Smooth muscle cell (in vitro differentiated cells): Measurements from ENCODE around the gene ANAPC7. TPM values are rescaled to one million over a fixed set of nuclear protein-coding genes. Genes with fewer than 3 reads are reported as not detected.
"Not testable (repeated sequence)": the region's sequence is repeated elsewhere in the genome, so short reads cannot be mapped to it uniquely, and the experiment has no call there.

ENCODE experiments used
- DNase-seq: peaks from one replicate; lab custom pipeline; 2025; ENCODE audit not compliant: unreplicated experiment; lab: John Stamatoyannopoulos, UW
- H2AFZ ChIP-seq: fragments of 200-600 bp; sonication (generic); 2 replicates; pipeline ENCODE4 v1.6.0; 2016; ENCODE audit warnings: antibody characterized with exemption, low read depth, mild to moderate bottlenecking
- H3F3A ChIP-seq: fragments of 200-600 bp; sonication (generic); 2 replicates; pipeline ENCODE4 v1.6.0; 2017; ENCODE audit warnings: antibody characterized with exemption, low read depth
- H3K27ac ChIP-seq: fragments of 200-600 bp; sonication (generic); 2 replicates; pipeline ENCODE4 v1.5.1; 2016; ENCODE audit warnings: low read depth, mild to moderate bottlenecking
- H3K27me3 ChIP-seq: fragments of 200-600 bp; sonication (generic); 2 replicates; pipeline ENCODE4 v1.6.1; 2016; ENCODE audit warnings: low read depth, mild to moderate bottlenecking
- H3K36me3 ChIP-seq: fragments of 200-600 bp; sonication (generic); 2 replicates; pipeline ENCODE4 v1.5.1; 2016; ENCODE audit warnings: low read depth
- H3K4me1 ChIP-seq: fragments of 200-600 bp; sonication (generic); 2 replicates; pipeline ENCODE4 v1.5.1; 2016; ENCODE audit warnings: low read depth
- H3K4me2 ChIP-seq: fragments of 200-600 bp; sonication (generic); 2 replicates; pipeline ENCODE4 v1.6.0; 2016; ENCODE audit warnings: mild to moderate bottlenecking
- H3K4me3 ChIP-seq: fragments of 200-600 bp; sonication (generic); 2 replicates; pipeline ENCODE4 v1.5.1; 2016; ENCODE audit warnings: mild to moderate bottlenecking
- H3K79me2 ChIP-seq: fragments of 200-600 bp; sonication (generic); 2 replicates; pipeline ENCODE4 v1.6.0; 2016; ENCODE audit warnings: low read depth, mild to moderate bottlenecking
- H3K9ac ChIP-seq: fragments of 200-600 bp; sonication (generic); 2 replicates; pipeline ENCODE4 v1.6.0; 2016; ENCODE audit warnings: low read depth
- H3K9me3 ChIP-seq: fragments of 200-600 bp; sonication (generic); replicated peaks from 2 replicates; pipeline ENCODE4 v1.5.1; 2016; ENCODE audit warnings: low read depth
- H4K20me1 ChIP-seq: fragments of 200-600 bp; sonication (generic); 2 replicates; pipeline ENCODE4 v1.6.0; 2016; ENCODE audit warnings: low read depth
- WGBS: methylation state at CpG from one replicate; pipeline ENCODE4 v1.1.7; 2016; ENCODE audit warnings: low lambda C conversion rate; 5-methylcytosine and 5-hydroxymethylcytosine counted together
- polyA plus RNA-seq: library from polyadenylated mRNA; unstranded; fragments of >200 nt; fragmentation: Nextera tagmentation; extraction: Ambion mirVana; gene quantifications from 2 replicates; pipeline ENCODE4 v1.2.1, GENCODE V29; 2016
- total RNA-seq: library from RNA; depleted of rRNA; stranded (reverse); fragments of >200 nt; gene quantifications from 2 replicates; pipeline ENCODE4 v1.2.3, GENCODE V29; 2014
- TF ChIP-seq, protein P1 (sequence below): fragments of 200-600 bp; sonication (generic); IDR thresholded peaks from 2 replicates; pipeline ENCODE4 v1.5.1; 2017; ENCODE audit warnings: borderline replicate concordance, mild to moderate bottlenecking, antibody characterized with exemption; ENCODE audit not compliant: insufficient read depth, poor library complexity, severe bottlenecking

The ANAPC7 gene
- total and polyA plus RNA-seq, 2 experiments from 2014 or later, result 22.1 to 36.8 TPM

DNA sequence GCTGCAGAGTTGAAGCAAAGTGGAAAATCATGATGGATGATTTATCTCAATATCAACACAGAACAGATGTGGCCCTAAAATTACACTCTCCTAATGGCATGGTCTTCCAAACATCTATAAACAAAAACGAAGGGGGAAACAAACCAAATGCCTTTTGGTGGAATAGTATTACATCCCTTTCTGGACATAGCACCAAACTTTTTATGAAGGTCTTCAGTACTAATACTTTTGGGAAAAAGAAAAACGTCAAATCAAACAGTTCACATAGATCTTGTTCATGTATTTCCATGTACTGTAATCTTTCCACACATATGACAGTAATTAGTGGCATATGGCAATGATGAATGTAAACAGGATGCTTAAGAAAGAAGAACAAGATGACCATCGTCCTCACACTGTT is 22.9 kb upstream of the ANAPC7 start:
- Histone ChIP-seq H3K4me2 (no peak overlapping the region), H2AFZ (no peak overlapping the region)

DNA sequence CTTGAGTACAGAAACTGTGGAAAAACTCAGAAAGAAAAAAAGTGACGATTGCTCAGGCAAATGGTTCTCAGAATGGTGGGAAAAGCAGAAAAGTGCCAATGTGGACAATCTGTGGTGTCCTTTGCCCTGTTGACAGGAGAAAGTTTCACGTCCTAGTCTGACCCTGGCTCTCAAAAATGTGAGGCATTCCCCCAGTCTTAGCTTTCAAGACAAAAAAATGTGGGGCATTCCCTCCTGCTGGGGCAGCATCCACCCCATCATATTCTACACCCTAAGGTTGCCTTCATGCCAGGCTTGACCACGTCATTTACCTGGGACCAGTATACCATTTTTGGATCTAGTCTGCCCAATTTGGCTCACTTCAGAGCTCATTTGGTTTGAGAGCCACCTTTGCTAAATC is 20.7 kb upstream of the ANAPC7 start:
- Histone ChIP-seq H3K9me3 (no peaks in the 10 kb centered on the region), H3K27me3 (no peaks in the 10 kb centered on the region), H3K4me1 (no peaks in the 10 kb centered on the region), H3F3A (no peaks in the 10 kb centered on the region), H3K4me3 (no peak overlapping the region), H3K27ac (no peak overlapping the region), H3K79me2 (no peaks in the 10 kb centered on the region), H2AFZ (no peak overlapping the region), H3K36me3 (no peaks in the 10 kb centered on the region), H3K4me2 (no peak overlapping the region), H4K20me1 (no peaks in the 10 kb centered on the region), H3K9ac (no peak overlapping the region)
- TF ChIP-seq, protein P1, sequence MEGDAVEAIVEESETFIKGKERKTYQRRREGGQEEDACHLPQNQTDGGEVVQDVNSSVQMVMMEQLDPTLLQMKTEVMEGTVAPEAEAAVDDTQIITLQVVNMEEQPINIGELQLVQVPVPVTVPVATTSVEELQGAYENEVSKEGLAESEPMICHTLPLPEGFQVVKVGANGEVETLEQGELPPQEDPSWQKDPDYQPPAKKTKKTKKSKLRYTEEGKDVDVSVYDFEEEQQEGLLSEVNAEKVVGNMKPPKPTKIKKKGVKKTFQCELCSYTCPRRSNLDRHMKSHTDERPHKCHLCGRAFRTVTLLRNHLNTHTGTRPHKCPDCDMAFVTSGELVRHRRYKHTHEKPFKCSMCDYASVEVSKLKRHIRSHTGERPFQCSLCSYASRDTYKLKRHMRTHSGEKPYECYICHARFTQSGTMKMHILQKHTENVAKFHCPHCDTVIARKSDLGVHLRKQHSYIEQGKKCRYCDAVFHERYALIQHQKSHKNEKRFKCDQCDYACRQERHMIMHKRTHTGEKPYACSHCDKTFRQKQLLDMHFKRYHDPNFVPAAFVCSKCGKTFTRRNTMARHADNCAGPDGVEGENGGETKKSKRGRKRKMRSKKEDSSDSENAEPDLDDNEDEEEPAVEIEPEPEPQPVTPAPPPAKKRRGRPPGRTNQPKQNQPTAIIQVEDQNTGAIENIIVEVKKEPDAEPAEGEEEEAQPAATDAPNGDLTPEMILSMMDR, result no peak
- no peak for DNase-seq
- 78% methylated on average over 3 of the region's 3 CpGs for WGBS

More for the DNA sequence above, 22.9 kb upstream of the ANAPC7 start:
- Histone ChIP-seq H3K9ac (no peak overlapping the region), H3K4me3 (no peak overlapping the region), H3K36me3 (no peaks in the 10 kb centered on the region), H3K9me3 (no peaks in the 10 kb centered on the region), H3K27me3 (no peaks in the 10 kb centered on the region), H3K4me1 (no peaks in the 10 kb centered on the region), H3K27ac (no peak overlapping the region), H3K79me2 (no peaks in the 10 kb centered on the region), H4K20me1 (no peaks in the 10 kb centered on the region), H3F3A (no peaks in the 10 kb centered on the region)
- no peak for DNase-seq
- TF ChIP-seq, protein P1, result no peak
- WGBS, result 72% methylated on average over 3 of the region's 3 CpGs

DNA sequence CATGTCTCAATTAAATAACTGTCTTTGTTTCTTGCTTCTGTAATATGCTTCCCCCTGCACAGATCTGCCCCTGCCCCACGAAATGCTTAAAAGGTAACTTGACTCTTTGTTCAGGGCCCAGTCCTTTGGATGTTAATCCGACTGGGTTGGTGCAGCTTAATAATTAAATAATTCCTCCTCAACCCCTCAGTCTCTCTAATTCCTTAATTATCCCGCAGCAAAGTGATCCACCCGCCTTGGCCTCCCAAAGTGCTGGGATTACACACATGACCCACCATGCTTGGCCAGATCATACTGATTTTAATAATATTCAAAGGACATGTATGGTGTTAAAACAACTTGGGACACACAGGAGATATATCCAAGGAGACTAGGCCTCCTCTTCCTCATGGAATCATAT is 18.2 kb upstream of the ANAPC7 start:
- no peak for DNase-seq
- Histone ChIP-seq H3K9ac (no peak overlapping the region), H3K27me3 (no peaks in the 10 kb centered on the region), H3K27ac (no peak overlapping the region), H3K36me3 (no peaks in the 10 kb centered on the region), H4K20me1 (no peaks in the 10 kb centered on the region), H3K4me2 (no peak overlapping the region), H3F3A (no peaks in the 10 kb centered on the region), H2AFZ (no peak overlapping the region), H3K4me3 (no peak overlapping the region), H3K9me3 (no peaks in the 10 kb centered on the region), H3K79me2 (no peaks in the 10 kb centered on the region), H3K4me1 (no peaks in the 10 kb centered on the region)
- TF ChIP-seq, protein P1, result no peak
- 90% methylated on average over 4 of the region's 4 CpGs for WGBS

DNA sequence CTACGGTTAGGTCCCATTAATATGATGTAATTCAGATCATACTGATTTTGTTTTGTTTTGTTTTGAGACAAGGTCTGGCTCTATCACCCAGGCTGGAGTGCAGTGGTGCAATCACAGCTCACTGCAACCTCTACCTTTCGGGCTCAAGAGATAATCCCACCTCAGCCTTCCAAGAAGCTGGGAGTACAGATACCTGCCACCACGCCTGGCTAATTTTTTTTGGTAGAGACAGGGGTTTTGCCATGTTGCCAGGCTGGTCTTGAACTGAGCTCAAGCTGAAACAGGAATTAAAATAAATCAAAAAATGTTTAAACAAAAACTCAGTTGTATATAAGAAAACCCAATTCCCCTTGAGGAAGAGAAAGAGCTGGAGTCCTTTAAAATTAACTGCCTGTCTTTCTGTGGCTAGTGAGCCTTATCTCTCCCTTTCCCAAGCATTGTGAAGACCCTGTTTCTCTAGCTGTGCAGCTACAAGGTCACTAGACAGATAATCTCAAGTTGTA is 17.7 kb upstream of the ANAPC7 start:
- Histone ChIP-seq H4K20me1 (no peaks in the 10 kb centered on the region), H3K27ac (no peak overlapping the region), H3F3A (no peaks in the 10 kb centered on the region), H3K79me2 (no peaks in the 10 kb centered on the region), H3K9ac (no peak overlapping the region), H2AFZ (no peak overlapping the region), H3K9me3 (no peaks in the 10 kb centered on the region), H3K4me3 (no peak overlapping the region), H3K27me3 (no peaks in the 10 kb centered on the region), H3K36me3 (no peaks in the 10 kb centered on the region), H3K4me2 (no peak overlapping the region), H3K4me1 (no peaks in the 10 kb centered on the region)
- DNase-seq, result no peak
- 62% methylated on average over 3 of the region's 3 CpGs for WGBS
- TF ChIP-seq, protein P1, result no peak

DNA sequence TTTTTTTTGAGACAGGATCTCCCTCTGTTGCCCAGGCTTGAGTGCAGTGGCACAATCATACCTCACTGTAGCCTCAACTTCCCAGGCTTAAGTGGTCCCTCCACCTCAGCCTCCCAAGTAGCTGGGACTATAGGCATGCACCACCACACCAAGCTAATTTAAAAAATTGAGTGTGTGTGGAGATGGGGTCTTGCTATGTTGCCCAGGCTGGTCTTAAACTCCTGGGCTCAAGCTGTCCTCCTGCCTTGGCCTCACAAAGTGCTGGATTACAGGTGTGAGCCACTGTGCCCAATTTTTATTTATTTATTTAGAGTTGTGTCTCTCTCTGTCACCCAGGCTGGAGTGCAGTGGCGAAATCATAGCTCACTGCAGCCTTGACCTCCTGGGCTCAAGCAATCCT is 17.1 kb upstream of the ANAPC7 start:
- H3K4me3 ChIP-seq, H3K36me3 ChIP-seq: not testable (repeated sequence)

DNA sequence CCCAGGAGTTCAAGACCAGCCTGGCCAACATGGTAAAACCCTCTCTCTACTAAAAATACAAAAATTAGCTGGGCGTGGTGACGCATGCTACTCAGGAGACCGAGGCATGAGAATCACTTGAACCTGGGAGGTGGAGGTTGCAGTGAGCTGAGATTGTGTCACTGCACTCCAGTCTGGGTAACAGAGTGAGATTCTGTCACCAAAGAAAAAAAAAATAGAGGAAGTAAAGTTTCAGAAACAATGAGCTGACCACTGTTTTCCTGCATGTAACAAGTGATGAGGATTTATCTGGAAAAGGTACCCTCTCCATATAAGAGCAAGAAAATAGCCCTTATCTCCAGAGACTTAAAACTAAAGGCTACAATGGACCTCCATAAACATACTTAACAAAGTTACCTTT is 13.6 kb upstream of the ANAPC7 start:
- H3F3A ChIP-seq, H3K36me3 ChIP-seq, H3K9me3 ChIP-seq, H4K20me1 ChIP-seq, H3K79me2 ChIP-seq, H3K9ac ChIP-seq, H3K27ac ChIP-seq, H3K4me1 ChIP-seq, H2AFZ ChIP-seq, H3K4me2 ChIP-seq, DNase-seq, H3K4me3 ChIP-seq, H3K27me3 ChIP-seq: not testable (repeated sequence)
- 92% methylated on average over 3 of the region's 3 CpGs for WGBS

More for the DNA sequence above, 17.1 kb upstream of the ANAPC7 start:
- H4K20me1 ChIP-seq, H3K4me1 ChIP-seq, H3K27me3 ChIP-seq, DNase-seq, H3K27ac ChIP-seq, H3K4me2 ChIP-seq, H3K9ac ChIP-seq, H3K9me3 ChIP-seq, H3K79me2 ChIP-seq, H3F3A ChIP-seq, H2AFZ ChIP-seq: not testable (repeated sequence)
- 96% methylated on average over 1 of the region's 1 CpG for WGBS
